GM23248 (cell line): ENCODE data around the gene SGSM2. TPM values are rescaled to one million over a fixed set of nuclear protein-coding genes. Genes with fewer than 3 reads are reported as not detected.
"Not testable (repeated sequence)": the region's sequence is repeated elsewhere in the genome, so short reads cannot be mapped to it uniquely, and the experiment has no call there.

Experiments
- DNase-seq: peaks from one replicate; pipeline ENCODE4 v3.0.0-alpha.2; 2015
- H2AFZ ChIP-seq: fragments of 200-600 bp; sonication (generic); 2 replicates; pipeline ENCODE4 v1.6.1; 2016; ENCODE audit warnings: antibody characterized with exemption
- H3F3A ChIP-seq: fragments of 200-600 bp; sonication (generic); 2 replicates; pipeline ENCODE4 v1.6.1; 2016; ENCODE audit warnings: mild to moderate bottlenecking, antibody characterized with exemption, mixed run types; ENCODE audit not compliant: insufficient read depth
- H3K27ac ChIP-seq: fragments of 200-600 bp; sonication (generic); 2 replicates; pipeline ENCODE4 v1.5.1; 2016; ENCODE audit warnings: mild to moderate bottlenecking
- H3K27me3 ChIP-seq: fragments of 200-600 bp; sonication (generic); replicated peaks from 2 replicates; pipeline ENCODE4 v1.6.1; 2016; ENCODE audit warnings: mild to moderate bottlenecking; ENCODE audit not compliant: insufficient read depth
- H3K36me3 ChIP-seq: fragments of 200-600 bp; sonication (generic); 2 replicates; pipeline ENCODE4 v1.6.1; 2016; ENCODE audit warnings: low read depth, mild to moderate bottlenecking
- H3K4me1 ChIP-seq: fragments of 200-600 bp; sonication (generic); 2 replicates; pipeline ENCODE4 v1.6.1; 2016; ENCODE audit warnings: mild to moderate bottlenecking; ENCODE audit not compliant: insufficient read depth
- H3K4me2 ChIP-seq: fragments of 200-600 bp; sonication (generic); one replicate; pipeline ENCODE4 v1.6.1; 2016; ENCODE audit warnings: mild to moderate bottlenecking; ENCODE audit not compliant: unreplicated experiment
- H3K4me3 ChIP-seq: fragments of 200-600 bp; sonication (generic); 2 replicates; pipeline ENCODE4 v1.5.1; 2016; ENCODE audit warnings: mild to moderate bottlenecking
- H3K79me2 ChIP-seq: fragments of 200-600 bp; sonication (generic); 2 replicates; pipeline ENCODE4 v1.6.1; 2016; ENCODE audit warnings: mild to moderate bottlenecking; ENCODE audit not compliant: insufficient read depth
- H3K9ac ChIP-seq: fragments of 200-600 bp; sonication (generic); 2 replicates; pipeline ENCODE4 v1.6.1; 2016; ENCODE audit warnings: mild to moderate bottlenecking
- H3K9me2 ChIP-seq: fragments of 200-600 bp; sonication (generic); 2 replicates; pipeline ENCODE4 v1.6.1; 2016; ENCODE audit warnings: mixed run types, mild to moderate bottlenecking, moderate library complexity; ENCODE audit not compliant: insufficient read depth
- H3K9me3 ChIP-seq: fragments of 200-600 bp; sonication (generic); one replicate; pipeline ENCODE4 v1.6.1; 2017; ENCODE audit warnings: low read depth
- H4K20me1 ChIP-seq: fragments of 200-600 bp; sonication (generic); 2 replicates; pipeline ENCODE4 v1.6.0; 2016; ENCODE audit not compliant: insufficient read depth
- EZH2 ChIP-seq: fragments of 200-600 bp; sonication (generic); IDR thresholded peaks from 2 replicates; pipeline ENCODE4 v1.6.1; 2018; ENCODE audit warnings: antibody characterized with exemption, mild to moderate bottlenecking; ENCODE audit not compliant: insufficient read depth, poor library complexity, severe bottlenecking
- EZH2phosphoT487 ChIP-seq: fragments of 200-600 bp; sonication (generic); IDR thresholded peaks from 2 replicates; pipeline ENCODE4 v1.6.1; 2018; ENCODE audit warnings: antibody characterized with exemption, moderate library complexity, mild to moderate bottlenecking, low read depth; ENCODE audit not compliant: insufficient read depth
- WGBS, 2 experiments: methylation state at CpG; one replicate each; pipeline ENCODE4 v1.1.6; 2015 to 2017; ENCODE audit warnings: low lambda C conversion rate in 2 of 2, low coverage in 1 of 2; ENCODE audit errors: missing lambda C conversion rate in 2 of 2; 5-methylcytosine and 5-hydroxymethylcytosine counted together
- in situ Hi-C: fragments of 300-500 bp; cut with MboI; formaldehyde crosslinking; loops from 2 replicates; pipeline ENCODE4 v1.15.0; 2020
- polyA plus RNA-seq: library from polyadenylated mRNA; unstranded; fragments of >200 nt; fragmentation: Nextera tagmentation; extraction: Ambion mirVana; gene quantifications from 2 replicates; pipeline ENCODE4 v1.2.1, GENCODE V29; 2016
- total RNA-seq: library from RNA; depleted of rRNA; stranded (reverse); fragments of >200 nt; shearing (Covaris generic); gene quantifications from 2 replicates; pipeline ENCODE4 v1.2.3, GENCODE V29; 2014

SGSM2 gene
- total and polyA plus RNA-seq, 2 experiments from 2014 or later, result 19.8 to 32.3 TPM

DNA sequence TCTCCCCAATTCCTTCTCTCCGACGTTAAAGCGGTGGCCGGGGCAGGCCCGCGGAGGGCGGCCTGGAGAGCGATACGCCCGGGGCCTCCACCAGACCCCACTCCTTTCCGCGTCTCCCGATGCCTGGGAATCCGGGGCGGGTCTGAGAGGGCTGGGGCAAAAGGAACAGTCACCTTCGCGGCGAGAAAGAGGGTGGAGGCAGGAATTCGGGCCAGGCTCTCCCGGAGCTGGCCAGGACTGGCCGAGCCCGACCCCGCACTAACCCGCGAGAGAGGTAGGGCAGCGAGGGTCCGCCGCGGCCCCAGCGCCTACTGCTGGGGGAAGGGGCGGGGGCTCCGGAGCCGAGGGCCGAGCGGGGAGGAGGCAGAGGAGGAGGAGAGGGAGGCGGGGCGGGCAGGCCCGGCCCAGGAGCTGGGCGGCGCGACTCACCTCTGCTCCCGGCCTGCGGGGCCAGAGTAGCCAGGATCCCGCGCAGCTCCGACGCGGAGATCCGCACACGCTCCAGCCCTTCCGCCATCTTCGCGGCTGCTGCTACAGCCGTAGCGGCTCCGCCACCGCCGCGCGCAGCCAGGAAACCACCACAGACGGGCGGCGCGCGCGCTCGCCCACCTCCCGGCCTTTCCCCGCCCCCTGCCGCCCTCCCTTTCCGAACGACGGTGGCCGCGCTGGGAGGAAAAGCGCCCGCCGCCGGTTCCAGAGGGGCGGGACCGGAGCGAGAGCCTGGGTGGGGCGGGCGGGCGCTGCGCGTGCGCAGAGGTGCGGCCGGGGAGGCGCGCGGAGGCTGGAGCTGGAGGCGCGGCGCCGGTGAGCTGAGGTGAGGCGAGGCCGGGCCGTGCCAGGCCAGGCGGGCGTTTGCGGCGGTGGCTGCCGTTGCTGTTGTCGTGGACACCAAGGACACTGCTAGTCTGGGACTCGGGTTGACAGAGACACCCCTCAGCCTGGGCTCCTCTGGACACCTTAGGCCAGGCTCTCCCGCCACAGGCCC lies 33.8 kb upstream of the SGSM2 start, which contains the start of the genes SMG6 and SRR:
Gene SMG6 (minus strand): TSS at position 582 of the 985 bp plus-strand sequence. CDS start 65 bp downstream, at position 517.
Gene SRR (plus strand): TSS at position 747 of the 985 bp plus-strand sequence. CDS start 11,611 bp downstream, outside the sequence.
- H3K79me2 ChIP-seq, result peaks cover 89% of the 10 kb centered on the region

DNA sequence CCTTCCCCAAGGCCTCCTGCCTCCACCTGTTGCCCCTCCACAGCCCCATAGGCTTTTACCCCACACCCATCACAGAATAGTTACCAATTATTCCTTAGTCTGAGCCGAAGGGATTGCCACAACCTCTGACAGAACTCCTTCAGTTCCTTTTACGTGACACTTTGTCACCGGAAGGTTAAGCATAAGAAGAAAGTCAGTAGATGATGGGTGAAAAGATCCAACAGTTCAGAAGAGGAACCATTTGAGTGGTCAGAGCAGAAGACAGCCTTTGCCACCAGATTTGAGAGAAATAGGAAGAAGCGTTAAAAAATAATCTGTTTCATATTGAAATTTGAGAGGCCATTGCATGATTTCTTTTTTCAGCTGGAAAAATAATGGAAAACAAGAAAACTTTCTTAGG lies 32.4 kb upstream of the SGSM2 start:
- no peak for DNase-seq
- Histone ChIP-seq H3K9me2 (no peaks in the 10 kb centered on the region), H3K36me3 (peaks cover 3% of the 10 kb centered on the region; the same call in 1 of the 2 replicates), H3K27ac (no peak overlapping the region), H3K27me3 (no peaks in the 10 kb centered on the region), H3F3A (no peaks in the 10 kb centered on the region; the same call in 1 of the 2 replicates), H2AFZ (no peak overlapping the region), H4K20me1 (no peaks in the 10 kb centered on the region), H3K9ac (no peak overlapping the region), H3K9me3 (no peaks in the 10 kb centered on the region), H3K4me1 (0 out of 2 replicates have a peak, but pooled peaks cover 7% of the 10 kb centered on the region), H3K4me2 (peak overlapping the region; percentile 85), H3K4me3 (no peak overlapping the region), H3K79me2 (peaks cover 76% of the 10 kb centered on the region)
- no peak for TF ChIP-seq EZH2
- no peak for TF ChIP-seq EZH2phosphoT487
- in situ Hi-C loops, result no loop called here
- WGBS, 2 experiments, result 98 to 99% methylated on average over 4 of the region's 4 CpGs

More for the DNA sequence above, 33.8 kb upstream of the SGSM2 start, which contains the start of the genes SMG6 and SRR:
- H2AFZ ChIP-seq, result peak within 1 kb of the TSS; percentile 87
- DNase-seq, result peak; percentile 95
- peak within 1 kb of the TSS; percentile 95 for H3K9ac ChIP-seq
- 1% methylated on average over 59 to 87 of the region's 108 CpGs for WGBS, 2 experiments
- H3K9me3 ChIP-seq, result no peaks in the 10 kb centered on the region
- H3K27me3 ChIP-seq, result no peaks in the 10 kb centered on the region
- in situ Hi-C loops, result no loop called here
- H3K9me2 ChIP-seq, result no peaks in the 10 kb centered on the region
- no peaks in the 10 kb centered on the region; the same call in 1 of the 2 replicates for H3F3A ChIP-seq
- 0 out of 2 replicates have a peak, but pooled peaks cover 7% of the 10 kb centered on the region for H3K4me1 ChIP-seq
- TF ChIP-seq EZH2 (no peak), EZH2phosphoT487 (no peak)
- peaks cover 3% of the 10 kb centered on the region; the same call in 1 of the 2 replicates for H3K36me3 ChIP-seq
- peak within 1 kb of the TSS; percentile 90 for H3K4me2 ChIP-seq
- peak within 1 kb of the TSS; percentile 85 for H3K27ac ChIP-seq
- H4K20me1 ChIP-seq, result no peaks in the 10 kb centered on the region
- peak within 1 kb of the TSS; percentile 97 for H3K4me3 ChIP-seq

DNA sequence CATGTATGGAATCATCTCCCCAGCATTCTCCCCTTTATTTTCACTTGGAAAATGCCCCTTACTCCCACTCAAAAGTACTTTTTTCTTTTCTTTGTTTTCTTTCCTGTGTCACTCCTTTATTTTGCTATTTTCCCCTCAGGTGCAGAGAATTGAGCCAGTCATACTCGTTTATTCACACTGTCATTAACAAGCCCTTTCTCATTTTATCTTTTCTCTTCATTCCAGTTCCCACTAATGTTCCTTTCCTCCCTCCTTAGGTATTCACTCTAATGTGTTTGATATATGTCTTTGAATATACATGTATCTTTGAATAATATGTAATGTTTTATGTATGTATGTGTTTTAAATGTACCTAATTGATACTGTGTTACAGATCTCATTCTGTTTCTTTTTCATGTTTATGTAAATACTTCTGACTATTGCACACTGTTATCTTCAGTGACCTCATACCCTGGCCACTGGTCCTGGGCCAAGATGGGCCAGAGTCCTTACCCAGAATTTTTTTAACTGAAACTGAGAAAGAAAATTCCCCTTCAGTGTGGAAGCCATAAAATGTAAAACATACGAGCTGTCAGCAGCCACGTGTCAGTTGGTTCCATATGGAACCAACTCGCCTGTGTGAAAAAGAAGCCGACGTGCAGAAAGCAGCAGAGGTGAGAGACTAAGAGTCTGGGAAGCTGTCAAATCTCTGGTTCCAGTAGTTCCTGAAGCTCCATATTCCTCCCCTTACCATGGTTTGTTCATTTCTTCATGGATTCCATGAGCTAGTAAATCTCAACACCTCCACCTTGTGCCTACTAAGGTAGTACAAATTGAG lies 27.8 kb upstream of the SGSM2 start:
- Histone ChIP-seq H3K9me3 (no peaks in the 10 kb centered on the region), H3K79me2 (peaks cover 38% of the 10 kb centered on the region), H3K4me1 (no peaks in the 10 kb centered on the region), H4K20me1 (no peaks in the 10 kb centered on the region), H3K27ac (no peak overlapping the region), H3F3A (no peaks in the 10 kb centered on the region), H3K9me2 (no peaks in the 10 kb centered on the region), H3K9ac (no peak overlapping the region), H2AFZ (no peak overlapping the region), H3K4me3 (no peak overlapping the region), H3K36me3 (no peaks in the 10 kb centered on the region), H3K27me3 (no peaks in the 10 kb centered on the region), H3K4me2 (no peak overlapping the region)
- peak; percentile 8 for DNase-seq
- in situ Hi-C loops, result no loop called here
- TF ChIP-seq EZH2phosphoT487 (no peak), EZH2 (no peak)
- WGBS, 2 experiments, result 83 to 86% methylated on average over 6 of the region's 6 CpGs

DNA sequence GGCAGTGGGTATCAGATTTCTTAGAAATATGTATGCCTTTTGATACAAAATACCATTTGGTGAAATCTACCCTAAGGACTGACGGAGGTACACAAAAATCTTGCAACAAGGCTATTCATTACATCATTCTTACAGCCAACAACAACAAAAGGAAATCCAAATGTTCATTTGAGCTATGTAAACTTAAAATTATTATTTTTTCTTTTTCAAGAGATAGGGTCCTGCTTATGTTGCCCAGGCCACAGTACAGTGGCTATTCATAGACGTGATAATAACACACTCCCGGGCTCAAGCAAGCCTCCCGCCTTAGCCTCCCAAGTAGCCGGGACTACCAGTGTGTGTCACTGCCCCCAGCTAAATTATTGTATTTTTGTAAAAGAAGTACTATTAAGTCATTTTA lies 24.6 kb upstream of the SGSM2 start:
- Histone ChIP-seq H3K9me3 (no peaks in the 10 kb centered on the region), H3K27me3 (no peaks in the 10 kb centered on the region), H3K4me1 (no peaks in the 10 kb centered on the region), H3F3A (no peaks in the 10 kb centered on the region), H4K20me1 (no peaks in the 10 kb centered on the region), H3K36me3 (no peaks in the 10 kb centered on the region), H3K9ac (no peak overlapping the region), H3K9me2 (no peaks in the 10 kb centered on the region), H3K4me2 (no peak overlapping the region), H2AFZ (no peak overlapping the region), H3K4me3 (no peak overlapping the region), H3K79me2 (peaks cover 9% of the 10 kb centered on the region), H3K27ac (no peak overlapping the region)
- TF ChIP-seq EZH2phosphoT487 (no peak), EZH2 (no peak)
- in situ Hi-C loops, result no loop called here
- 97% methylated on average over 5 of the region's 5 CpGs for WGBS, 2 experiments
- DNase-seq, result no peak

DNA sequence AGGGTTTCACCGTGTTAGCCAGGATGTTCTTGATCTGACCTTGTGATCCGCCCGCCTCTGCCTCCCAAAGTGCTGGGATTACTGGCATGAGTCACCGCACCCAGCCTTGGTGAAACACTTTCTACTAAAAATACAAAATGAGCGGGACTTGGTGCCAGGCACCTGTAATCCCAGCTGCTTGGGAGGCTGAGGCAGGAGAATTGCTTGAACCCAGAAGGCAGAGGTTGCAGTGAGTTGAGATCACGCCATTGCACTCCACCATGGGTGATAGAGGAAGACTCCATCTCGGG lies 20.4 kb upstream of the SGSM2 start:
- H3K9me3 ChIP-seq, H3K9ac ChIP-seq, H3K4me1 ChIP-seq, H3K4me3 ChIP-seq, DNase-seq, H3K4me2 ChIP-seq, H3K27me3 ChIP-seq, H4K20me1 ChIP-seq, in situ Hi-C loops, H3K27ac ChIP-seq, H3K9me2 ChIP-seq, H2AFZ ChIP-seq, H3K79me2 ChIP-seq, H3K36me3 ChIP-seq: not testable (repeated sequence)
- WGBS, 2 experiments, result 85 to 88% methylated on average over 6 to 7 of the region's 7 CpGs
- H3F3A ChIP-seq, result peaks cover 12% of the 10 kb centered on the region; the same call in 1 of the 2 replicates
